Neutrophil (primary cell): Measurements from ENCODE around the gene KCNA3.
"Not testable (repeated sequence)": the region's sequence is repeated elsewhere in the genome, so short reads cannot be mapped to it uniquely, and the experiment has no call there.

Source experiments
- H3K27ac ChIP-seq: fragments of 200-600 bp; sonication (generic); 2 replicates; pipeline ENCODE4 v1.5.1; 2016; ENCODE audit warnings: mild to moderate bottlenecking, moderate library complexity
- H3K27me3 ChIP-seq: fragments of 200-600 bp; sonication (generic); 2 replicates; pipeline ENCODE4 v1.6.0; 2016; ENCODE audit warnings: mild to moderate bottlenecking
- H3K36me3 ChIP-seq: fragments of 200-600 bp; sonication (generic); 2 replicates; pipeline ENCODE4 v1.5.1; 2017
- H3K4me1 ChIP-seq, 2 experiments: fragments of 200-600 bp in 1 of 2; sonication (generic) in 1 of 2; 1 replicate in 1 of 2; 2 replicates in 1 of 2; pipeline versions ENCODE4 v1.5.1 to v1.6.1; 2013 to 2016; ENCODE audit warnings: low read depth in 1 of 2, low read length in 1 of 2, mild to moderate bottlenecking in 1 of 2, moderate library complexity in 1 of 2; ENCODE audit not compliant: control insufficient read depth in 1 of 2, insufficient read depth in 1 of 2
- H3K4me3 ChIP-seq, 2 experiments: fragments of 200-600 bp in 1 of 2; sonication (generic) in 1 of 2; 1 replicate in 1 of 2; 2 replicates in 1 of 2; pipeline ENCODE4 v1.5.1; 2013 to 2016; ENCODE audit warnings: low read depth in 1 of 2, low read length in 1 of 2, mild to moderate bottlenecking in 1 of 2, moderate library complexity in 1 of 2
- H3K9me3 ChIP-seq: fragments of 200-600 bp; sonication (generic); 2 replicates; pipeline ENCODE4 v1.5.1; 2016
- CTCF ChIP-seq: fragments of 200-600 bp; sonication (generic); IDR thresholded peaks from 2 replicates; pipeline ENCODE4 v1.5.1; 2016; ENCODE audit warnings: antibody characterized with exemption

KCNA3 gene

GRCh38 chr1:110671361-110671760 lies 3.4 kb downstream of the KCNA3 start:
- no peak for TF ChIP-seq CTCF
- no peak overlapping the region for H3K27ac ChIP-seq
- H3K36me3 ChIP-seq = no peaks in the 10 kb centered on the region
- H3K27me3 ChIP-seq = peaks cover 83% of the 10 kb centered on the region
- H3K4me1 ChIP-seq = peaks cover 0 to 8% of the 10 kb centered on the region in 2 experiments
- no peak overlapping the region for H3K4me3 ChIP-seq
- H3K9me3 ChIP-seq = no peaks in the 10 kb centered on the region

DNA sequence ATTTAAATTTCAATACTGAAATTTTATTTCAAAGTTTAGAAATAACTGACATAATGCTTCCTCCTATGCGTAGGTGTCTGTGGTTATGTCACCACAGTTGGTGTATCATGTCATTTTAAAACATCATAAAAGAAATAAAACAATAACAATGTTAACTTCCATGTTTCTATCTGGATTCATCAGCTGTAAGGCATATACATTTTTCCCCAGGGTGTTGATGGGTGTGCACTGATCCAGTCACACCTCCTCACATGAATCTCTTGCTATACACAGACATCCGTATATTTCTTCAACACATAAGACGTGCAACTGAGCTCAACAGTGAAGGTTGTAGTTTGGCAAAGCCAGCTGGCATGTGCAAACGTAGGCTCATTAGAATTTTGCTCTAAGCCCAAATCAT lies 6.2 kb downstream of the KCNA3 start:
- Histone ChIP-seq H3K4me1 (no peaks in the 10 kb centered on the region), H3K36me3 (no peaks in the 10 kb centered on the region), H3K27me3 (peaks cover 55% of the 10 kb centered on the region), H3K4me3 (no peak overlapping the region), H3K27ac (no peak overlapping the region), H3K9me3 (no peaks in the 10 kb centered on the region)
- no peak for TF ChIP-seq CTCF

DNA sequence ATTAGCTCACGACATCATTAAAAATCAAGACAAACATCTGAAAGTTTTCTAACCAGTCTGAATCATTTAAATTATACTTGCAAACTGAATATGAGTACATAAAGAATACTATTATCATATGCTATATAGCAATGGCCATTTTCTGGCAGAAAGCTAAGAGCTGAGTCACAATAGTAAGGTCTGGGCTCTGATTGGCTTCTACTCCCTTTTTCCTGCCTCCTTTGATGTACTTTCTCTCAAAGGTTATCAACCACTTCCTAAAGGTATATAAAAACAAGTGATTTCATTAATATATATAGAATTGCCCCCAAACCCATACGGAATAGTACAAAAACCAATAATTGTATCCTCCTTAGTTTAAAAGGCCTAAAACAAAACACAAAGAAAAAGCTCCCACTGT lies 7.0 kb downstream of the KCNA3 start:
- no peaks in the 10 kb centered on the region for H3K36me3 ChIP-seq
- no peak overlapping the region for H3K4me3 ChIP-seq
- H3K27ac ChIP-seq = no peak overlapping the region
- TF ChIP-seq CTCF = no peak
- no peaks in the 10 kb centered on the region for H3K4me1 ChIP-seq
- peaks cover 47% of the 10 kb centered on the region for H3K27me3 ChIP-seq
- no peaks in the 10 kb centered on the region for H3K9me3 ChIP-seq

GRCh38 chr1:110663241-110663640 lies 11.5 kb downstream of the KCNA3 start:
- Histone ChIP-seq H3K9me3 (no peaks in the 10 kb centered on the region), H3K27me3 (peaks cover 3% of the 10 kb centered on the region), H3K27ac (no peak overlapping the region), H3K36me3 (no peaks in the 10 kb centered on the region), H3K4me1 (no peaks in the 10 kb centered on the region), H3K4me3 (no peak overlapping the region)
- TF ChIP-seq CTCF = no peak

DNA sequence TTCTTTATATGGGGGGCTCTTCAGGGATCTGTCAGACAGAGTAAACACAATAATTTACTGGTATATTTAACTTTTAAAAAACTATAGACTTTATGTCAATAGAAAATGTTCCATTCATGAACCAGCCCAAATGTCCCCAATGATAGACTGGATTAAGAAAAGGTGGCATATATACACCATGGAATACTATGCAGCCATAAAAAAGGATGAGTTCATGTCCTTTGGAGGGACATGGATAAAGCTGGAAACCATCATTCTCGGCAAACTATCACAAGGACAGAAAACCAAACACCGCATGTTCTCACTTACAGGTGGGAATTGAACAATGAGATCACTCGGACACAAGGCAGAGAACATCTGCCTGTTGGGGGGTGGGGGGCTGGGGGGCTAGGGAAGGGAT lies 15.2 kb downstream of the KCNA3 start:
- not testable (repeated sequence) for H3K36me3 ChIP-seq, H3K4me1 ChIP-seq, H3K27ac ChIP-seq, H3K4me3 ChIP-seq, H3K27me3 ChIP-seq, H3K9me3 ChIP-seq

- H3K4me1 ChIP-seq = no peaks in the 10 kb centered on the region
- H3K9me3 ChIP-seq = no peaks in the 10 kb centered on the region
- no peak overlapping the region for H3K27ac ChIP-seq
- no peak for TF ChIP-seq CTCF
- no peak overlapping the region for H3K4me3 ChIP-seq
- H3K27me3 ChIP-seq = no peaks in the 10 kb centered on the region
- H3K36me3 ChIP-seq = no peaks in the 10 kb centered on the region
These were observed 17.4 kb downstream of the KCNA3 start for GRCh38 chr1:110657351-110657750.
